Neural cell (in vitro differentiated cells): ENCODE measurements around the gene IKZF1. TPM values are rescaled to one million over a fixed set of nuclear protein-coding genes. Genes with fewer than 3 reads are reported as not detected.

Experiments used
- H2AFZ ChIP-seq: fragments of 200-600, 300-800 bp; sonication (generic), shearing (Covaris generic); 2 replicates; pipeline ENCODE4 v1.6.0; 2014; ENCODE audit warnings: low read depth, mild to moderate bottlenecking, antibody characterized with exemption, low read length, moderate library complexity
- H3F3A ChIP-seq: fragments of 200-600 bp; shearing (Covaris generic); 2 replicates; pipeline ENCODE4 v1.6.1; 2016; ENCODE audit warnings: mild to moderate bottlenecking, moderate library complexity, mixed read lengths, antibody characterized with exemption, low read length; ENCODE audit not compliant: insufficient read depth, poor library complexity, severe bottlenecking
- H3K27ac ChIP-seq: fragments of 200-600, 300-800 bp; sonication (generic), shearing (Covaris generic); 2 replicates; pipeline ENCODE4 v1.5.1; 2014; ENCODE audit warnings: mild to moderate bottlenecking, low read length, moderate library complexity
- H3K27me3 ChIP-seq: fragments of 300-800, 200-600 bp; sonication (generic), shearing (Covaris generic); 2 replicates; pipeline ENCODE4 v1.6.0; 2014; ENCODE audit warnings: mild to moderate bottlenecking, low read depth, low read length, moderate library complexity; ENCODE audit not compliant: insufficient read depth
- H3K36me3 ChIP-seq: fragments of 300-800, 200-600 bp; sonication (generic), shearing (Covaris generic); 2 replicates; pipeline ENCODE4 v1.5.1; 2014; ENCODE audit warnings: mild to moderate bottlenecking, antibody characterized with exemption, low read length, moderate library complexity; ENCODE audit not compliant: insufficient read depth
- H3K4me2 ChIP-seq: fragments of 300-800, 200-600 bp; sonication (generic), shearing (Covaris generic); 2 replicates; pipeline ENCODE4 v1.6.0; 2014; ENCODE audit warnings: mild to moderate bottlenecking, low read length
- H3K4me3 ChIP-seq: fragments of 300-800, 200-600 bp; sonication (generic), shearing (Covaris generic); 2 replicates; pipeline ENCODE4 v1.5.1; 2014; ENCODE audit warnings: mild to moderate bottlenecking, low read length, moderate library complexity
- H3K79me2 ChIP-seq: fragments of 200-600 bp; shearing (Covaris generic); replicated peaks from 2 replicates; pipeline ENCODE4 v1.6.0; 2014; ENCODE audit warnings: mild to moderate bottlenecking, low read length, moderate library complexity; ENCODE audit not compliant: insufficient read depth
- H3K9ac ChIP-seq: fragments of 300-800, 200-600 bp; sonication (generic), shearing (Covaris generic); 2 replicates; pipeline ENCODE4 v1.6.1; 2016; ENCODE audit warnings: mild to moderate bottlenecking, low read length, mixed read lengths
- H3K9me2 ChIP-seq: fragments of 200-600 bp; shearing (Covaris generic); 2 replicates; pipeline ENCODE4 v1.6.1; 2016; ENCODE audit warnings: mild to moderate bottlenecking, low read length, mixed read lengths; ENCODE audit not compliant: insufficient read depth
- H3K9me3 ChIP-seq: fragments of 200-600, 300-800 bp; sonication (generic), shearing (Covaris generic); 2 replicates; pipeline ENCODE4 v1.6.1; 2016; ENCODE audit warnings: mild to moderate bottlenecking, mixed run types, low read length, moderate library complexity, mixed read lengths
- H4K20me1 ChIP-seq: fragments of 200-600 bp; shearing (Covaris generic); 2 replicates; pipeline ENCODE4 v1.6.1; 2016; ENCODE audit warnings: mild to moderate bottlenecking, mixed run types; ENCODE audit not compliant: insufficient read depth
- EP300 ChIP-seq: fragments of 450-650 bp; conservative IDR thresholded peaks from 2 replicates; pipeline ENCODE4 v1.6.1; 2014; ENCODE audit warnings: antibody characterized with exemption, mild to moderate bottlenecking, moderate library complexity; ENCODE audit not compliant: poor library complexity, severe bottlenecking
- EZH2 ChIP-seq: fragments of 200-600, 300-800 bp; shearing (Covaris generic), sonication (generic); IDR thresholded peaks from 2 replicates; pipeline ENCODE4 v1.6.1; 2014; ENCODE audit warnings: antibody characterized with exemption, low read length, borderline replicate concordance, mild to moderate bottlenecking; ENCODE audit not compliant: insufficient read depth, poor library complexity, severe bottlenecking
- MXI1 ChIP-seq: fragments of 450-650 bp; conservative IDR thresholded peaks from 2 replicates; pipeline ENCODE4 v1.6.1; 2014; ENCODE audit warnings: antibody characterized with exemption, mild to moderate bottlenecking; ENCODE audit not compliant: poor library complexity, severe bottlenecking
- POLR2AphosphoS5 ChIP-seq: IDR thresholded peaks from 2 replicates; pipeline ENCODE4 v1.6.1; 2012
- RAD21 ChIP-seq: fragments of 450-650 bp; conservative IDR thresholded peaks from 2 replicates; pipeline ENCODE4 v1.6.1; 2014; ENCODE audit warnings: antibody characterized with exemption, mild to moderate bottlenecking, moderate library complexity
- SMC3 ChIP-seq: fragments of 450-650 bp; conservative IDR thresholded peaks from 2 replicates; pipeline ENCODE4 v1.6.1; 2014; ENCODE audit warnings: antibody characterized with exemption, mild to moderate bottlenecking, moderate library complexity; ENCODE audit not compliant: poor library complexity
- TAF1 ChIP-seq: IDR thresholded peaks from 2 replicates; pipeline ENCODE4 v1.6.1; 2012; ENCODE audit warnings: low read depth
- polyA plus RNA-seq: library from polyadenylated mRNA; depleted of rRNA; stranded (reverse); fragments of >200 nt; gene quantifications from 2 replicates; pipeline ENCODE4 v1.2.3, GENCODE V29; 2014
- TF ChIP-seq, protein P1 (sequence below): fragments of 450-650 bp; IDR thresholded peaks from 2 replicates; pipeline ENCODE4 v1.5.1; 2014; ENCODE audit warnings: antibody characterized with exemption, mild to moderate bottlenecking, moderate library complexity; ENCODE audit not compliant: poor library complexity, severe bottlenecking
- TF ChIP-seq, protein P2 (sequence below): IDR thresholded peaks from 2 replicates; pipeline ENCODE4 v1.6.1; 2012; ENCODE audit warnings: borderline replicate concordance

The IKZF1 gene
- polyA plus RNA-seq, 1 donor from 2014 or later, result 0.24 TPM

DNA sequence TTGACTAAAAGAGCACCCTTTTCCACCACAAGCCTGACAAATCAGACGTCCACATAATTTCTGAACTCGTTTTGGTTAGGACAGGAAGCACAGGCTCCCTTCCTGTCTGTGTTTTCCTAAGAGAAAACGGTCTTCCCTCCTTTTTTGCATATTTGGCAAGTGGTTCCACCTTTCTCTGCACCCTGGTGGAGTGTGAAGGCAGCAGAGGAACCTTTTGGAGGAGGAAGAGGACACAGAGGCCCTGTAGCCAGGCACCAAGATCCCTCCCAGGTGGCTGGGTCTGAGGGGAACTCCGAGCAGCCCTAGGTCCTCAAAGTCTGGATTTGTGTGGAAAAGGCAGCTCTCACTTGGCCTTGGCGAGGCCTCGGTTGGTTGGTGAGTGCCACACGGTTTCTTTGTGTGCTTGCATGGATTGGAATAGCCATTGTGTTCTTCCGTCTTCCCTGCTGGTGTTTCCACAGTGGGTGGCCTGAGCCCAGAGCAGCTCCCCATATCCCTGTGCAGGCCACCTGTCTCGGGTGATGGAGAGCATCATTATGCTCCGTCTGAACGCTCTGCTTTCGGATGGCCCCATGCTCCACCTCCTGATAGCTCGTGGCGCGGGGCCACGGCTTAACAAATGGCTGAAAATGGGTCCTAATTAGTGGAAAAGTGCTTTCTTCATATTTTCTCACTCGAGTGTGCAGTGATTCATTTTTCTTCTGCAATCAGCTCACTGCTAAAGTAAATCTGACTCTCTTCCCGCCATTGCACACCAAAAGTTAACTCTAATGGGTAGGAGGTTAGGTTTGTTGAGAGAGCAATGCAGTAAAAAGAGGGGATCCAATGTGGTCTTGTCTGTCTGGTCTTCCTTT is 4.2 kb downstream of the IKZF1 start:
- no peak overlapping the region for H3K4me2 ChIP-seq
- TF ChIP-seq EP300, result no peak
- no peak for TF ChIP-seq EZH2
- TF ChIP-seq SMC3, result no peak
- TF ChIP-seq, protein P1, sequence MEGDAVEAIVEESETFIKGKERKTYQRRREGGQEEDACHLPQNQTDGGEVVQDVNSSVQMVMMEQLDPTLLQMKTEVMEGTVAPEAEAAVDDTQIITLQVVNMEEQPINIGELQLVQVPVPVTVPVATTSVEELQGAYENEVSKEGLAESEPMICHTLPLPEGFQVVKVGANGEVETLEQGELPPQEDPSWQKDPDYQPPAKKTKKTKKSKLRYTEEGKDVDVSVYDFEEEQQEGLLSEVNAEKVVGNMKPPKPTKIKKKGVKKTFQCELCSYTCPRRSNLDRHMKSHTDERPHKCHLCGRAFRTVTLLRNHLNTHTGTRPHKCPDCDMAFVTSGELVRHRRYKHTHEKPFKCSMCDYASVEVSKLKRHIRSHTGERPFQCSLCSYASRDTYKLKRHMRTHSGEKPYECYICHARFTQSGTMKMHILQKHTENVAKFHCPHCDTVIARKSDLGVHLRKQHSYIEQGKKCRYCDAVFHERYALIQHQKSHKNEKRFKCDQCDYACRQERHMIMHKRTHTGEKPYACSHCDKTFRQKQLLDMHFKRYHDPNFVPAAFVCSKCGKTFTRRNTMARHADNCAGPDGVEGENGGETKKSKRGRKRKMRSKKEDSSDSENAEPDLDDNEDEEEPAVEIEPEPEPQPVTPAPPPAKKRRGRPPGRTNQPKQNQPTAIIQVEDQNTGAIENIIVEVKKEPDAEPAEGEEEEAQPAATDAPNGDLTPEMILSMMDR, result no peak
- TF ChIP-seq MXI1, result no peak
- TF ChIP-seq, protein P2, sequence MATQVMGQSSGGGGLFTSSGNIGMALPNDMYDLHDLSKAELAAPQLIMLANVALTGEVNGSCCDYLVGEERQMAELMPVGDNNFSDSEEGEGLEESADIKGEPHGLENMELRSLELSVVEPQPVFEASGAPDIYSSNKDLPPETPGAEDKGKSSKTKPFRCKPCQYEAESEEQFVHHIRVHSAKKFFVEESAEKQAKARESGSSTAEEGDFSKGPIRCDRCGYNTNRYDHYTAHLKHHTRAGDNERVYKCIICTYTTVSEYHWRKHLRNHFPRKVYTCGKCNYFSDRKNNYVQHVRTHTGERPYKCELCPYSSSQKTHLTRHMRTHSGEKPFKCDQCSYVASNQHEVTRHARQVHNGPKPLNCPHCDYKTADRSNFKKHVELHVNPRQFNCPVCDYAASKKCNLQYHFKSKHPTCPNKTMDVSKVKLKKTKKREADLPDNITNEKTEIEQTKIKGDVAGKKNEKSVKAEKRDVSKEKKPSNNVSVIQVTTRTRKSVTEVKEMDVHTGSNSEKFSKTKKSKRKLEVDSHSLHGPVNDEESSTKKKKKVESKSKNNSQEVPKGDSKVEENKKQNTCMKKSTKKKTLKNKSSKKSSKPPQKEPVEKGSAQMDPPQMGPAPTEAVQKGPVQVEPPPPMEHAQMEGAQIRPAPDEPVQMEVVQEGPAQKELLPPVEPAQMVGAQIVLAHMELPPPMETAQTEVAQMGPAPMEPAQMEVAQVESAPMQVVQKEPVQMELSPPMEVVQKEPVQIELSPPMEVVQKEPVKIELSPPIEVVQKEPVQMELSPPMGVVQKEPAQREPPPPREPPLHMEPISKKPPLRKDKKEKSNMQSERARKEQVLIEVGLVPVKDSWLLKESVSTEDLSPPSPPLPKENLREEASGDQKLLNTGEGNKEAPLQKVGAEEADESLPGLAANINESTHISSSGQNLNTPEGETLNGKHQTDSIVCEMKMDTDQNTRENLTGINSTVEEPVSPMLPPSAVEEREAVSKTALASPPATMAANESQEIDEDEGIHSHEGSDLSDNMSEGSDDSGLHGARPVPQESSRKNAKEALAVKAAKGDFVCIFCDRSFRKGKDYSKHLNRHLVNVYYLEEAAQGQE, result no peak
- TF ChIP-seq TAF1, result no peak
- TF ChIP-seq POLR2AphosphoS5, result no peak
- no peaks in the 10 kb centered on the region for H3K9me3 ChIP-seq
- H3F3A ChIP-seq, result no peaks in the 10 kb centered on the region
- H4K20me1 ChIP-seq, result no peaks in the 10 kb centered on the region
- no peak overlapping the region for H3K4me3 ChIP-seq
- H2AFZ ChIP-seq, result no peak overlapping the region
- no peak overlapping the region for H3K9ac ChIP-seq
- H3K27ac ChIP-seq, result no peak overlapping the region
- H3K79me2 ChIP-seq, result no peaks in the 10 kb centered on the region
- no peaks in the 10 kb centered on the region for H3K9me2 ChIP-seq
- no peaks in the 10 kb centered on the region for H3K36me3 ChIP-seq
- peaks cover 33% of the 10 kb centered on the region for H3K27me3 ChIP-seq

DNA sequence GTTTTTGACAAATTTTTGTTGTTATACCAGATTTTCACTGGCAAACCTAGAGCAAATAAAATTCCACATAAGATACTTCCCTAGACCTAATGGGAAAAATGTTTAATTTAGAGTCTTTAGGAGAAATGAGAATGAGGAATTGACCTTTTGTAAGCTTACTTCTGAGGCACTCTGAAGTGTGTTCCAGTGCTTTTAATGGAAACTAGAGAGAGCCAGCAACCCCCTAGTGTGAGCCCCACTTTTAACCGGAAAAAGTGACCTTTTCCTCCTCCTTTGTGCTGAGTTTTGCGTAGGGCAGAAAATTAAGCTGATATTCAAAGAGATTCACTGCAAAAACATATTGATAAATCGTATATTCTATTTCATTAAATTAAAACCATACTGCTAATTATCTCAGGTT is 5.2 kb downstream of the IKZF1 start:
- Histone ChIP-seq H3K27me3 (peaks cover 27% of the 10 kb centered on the region), H3K36me3 (no peaks in the 10 kb centered on the region), H3K9me3 (no peaks in the 10 kb centered on the region), H3K27ac (no peak overlapping the region), H3K4me3 (no peak overlapping the region), H3K79me2 (no peaks in the 10 kb centered on the region), H3K9me2 (no peaks in the 10 kb centered on the region), H3K9ac (no peak overlapping the region), H4K20me1 (no peaks in the 10 kb centered on the region), H3F3A (no peaks in the 10 kb centered on the region), H3K4me2 (no peak overlapping the region), H2AFZ (no peak overlapping the region)
- no peak for TF ChIP-seq SMC3
- TF ChIP-seq TAF1, result no peak
- no peak for TF ChIP-seq POLR2AphosphoS5
- TF ChIP-seq RAD21, result no peak
- TF ChIP-seq EZH2, result no peak
- TF ChIP-seq MXI1, result no peak
- TF ChIP-seq, protein P2, result no peak
- TF ChIP-seq, protein P1, result no peak
- no peak for TF ChIP-seq EP300
